K562 treated with DMSO at 1 percent for 12 hours (cell line): ENCODE data around the gene CYP21A2. TPM values are rescaled to one million over a fixed set of nuclear protein-coding genes. Genes with fewer than 3 reads are reported as not detected.

Experiments used
- total RNA-seq: library from RNA; unstranded; fragments of 300-600 nt; gene quantifications from 2 replicates; pipeline ENCODE4 v1.2.3, GENCODE V29; 2022; ENCODE audit not compliant: insufficient read depth

The CYP21A2 gene
- 0.72 TPM in 1 of 2 replicates, not detected in the other for total RNA-seq

DNA sequence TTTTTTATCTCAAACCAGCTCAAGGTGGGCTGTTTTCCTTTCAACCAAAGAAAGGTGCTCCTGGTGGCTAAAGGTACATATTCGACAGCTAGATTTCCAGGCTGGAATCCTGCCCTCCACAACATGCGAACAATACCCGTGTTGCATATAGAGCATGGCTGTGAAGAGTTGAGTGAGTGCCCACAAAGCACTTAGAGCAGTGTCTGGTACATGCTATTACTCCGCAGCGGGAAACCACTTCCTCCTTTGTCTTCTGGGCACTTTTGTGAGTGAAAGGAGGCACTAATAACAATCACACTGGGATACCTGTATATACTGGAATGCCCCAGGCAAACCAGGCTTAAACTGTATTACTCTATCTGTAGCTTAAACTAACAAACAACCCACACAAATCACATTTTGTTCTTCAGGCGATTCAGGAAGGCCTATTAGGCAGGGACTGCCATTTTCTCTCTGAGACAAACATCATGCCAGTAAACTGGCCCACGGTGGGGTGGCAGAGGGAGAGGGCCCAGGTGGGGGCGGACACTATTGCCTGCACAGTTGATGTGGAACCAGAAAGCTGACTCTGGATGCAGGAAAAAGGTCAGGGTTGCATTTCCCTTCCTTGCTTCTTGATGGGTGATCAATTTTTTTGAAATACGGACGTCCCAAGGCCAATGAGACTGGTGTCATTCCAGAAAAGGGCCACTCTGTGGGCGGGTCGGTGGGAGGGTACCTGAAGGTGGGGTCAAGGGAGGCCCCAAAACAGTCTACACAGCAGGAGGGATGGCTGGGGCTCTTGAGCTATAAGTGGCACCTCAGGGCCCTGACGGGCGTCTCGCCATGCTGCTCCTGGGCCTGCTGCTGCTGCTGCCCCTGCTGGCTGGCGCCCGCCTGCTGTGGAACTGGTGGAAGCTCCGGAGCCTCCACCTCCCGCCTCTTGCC lies at the start of gene CYP21A2:
Gene CYP21A2 (plus strand): TSS at position 818 of the 927 bp plus-strand sequence. CDS start 8 bp downstream, at position 826.

DNA sequence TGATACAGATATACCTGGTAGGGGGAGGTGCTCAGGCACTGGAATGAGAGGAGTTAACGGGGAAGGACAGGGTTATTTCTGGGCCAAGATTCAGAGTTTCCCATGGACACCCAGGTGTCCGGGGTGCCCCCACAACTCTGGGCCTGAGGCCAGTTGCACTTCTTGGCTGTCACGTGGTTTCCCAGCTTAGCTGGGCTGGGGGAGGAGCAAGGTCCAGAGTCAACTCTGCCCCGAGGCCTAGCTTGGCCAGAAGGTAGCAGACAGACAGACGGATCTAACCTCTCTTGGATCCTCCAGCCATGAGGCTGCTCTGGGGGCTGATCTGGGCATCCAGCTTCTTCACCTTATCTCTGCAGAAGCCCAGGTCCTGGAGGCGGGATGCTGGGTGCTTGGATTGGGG lies 23.7 kb upstream of the CYP21A2 start, which contains the start of gene C4B:
Gene C4B (plus strand): TSS at position 249 of the 400 bp plus-strand sequence. CDS start 51 bp downstream, at position 300.

Other genes with a start within 250 kb of the CYP21A2 start
- 86.3 and 98.8 TPM in 2 replicates for gene VARS1, start 242.7 kb upstream of the CYP21A2 start, total RNA-seq
- 150 and 173 TPM in 2 replicates for gene LSM2, start 231.4 kb upstream of the CYP21A2 start, total RNA-seq
- gene HSPA1L, start 223.1 kb upstream of the CYP21A2 start, total RNA-seq = 3.4 and 6.2 TPM in 2 replicates
- 632 and 775 TPM in 2 replicates for gene HSPA1A, start 222.9 kb upstream of the CYP21A2 start, total RNA-seq
- gene HSPA1B, start 210.7 kb upstream of the CYP21A2 start, total RNA-seq = 409 and 626 TPM in 2 replicates
- 218 and 311 TPM in 2 replicates for gene NEU1, start 175.6 kb upstream of the CYP21A2 start, total RNA-seq
- gene SLC44A4, start 159.4 kb upstream of the CYP21A2 start, total RNA-seq = 9.6 and 13.1 TPM in 2 replicates
- 62.9 and 90.8 TPM in 2 replicates for gene EHMT2, start 140.7 kb upstream of the CYP21A2 start, total RNA-seq
- gene ZBTB12, start 136.3 kb upstream of the CYP21A2 start, total RNA-seq = 3.8 and 4.7 TPM in 2 replicates
- 8.2 and 11.3 TPM in 2 replicates for gene C2, start 110.7 kb upstream of the CYP21A2 start, total RNA-seq
- gene CFB, start 92.3 kb upstream of the CYP21A2 start, total RNA-seq = 1.1 TPM in 1 of 2 replicates, not detected in the other
- 77.2 and 101 TPM in 2 replicates for gene NELFE, start 79.4 kb upstream of the CYP21A2 start, total RNA-seq
- 52.5 and 70.7 TPM in 2 replicates for gene SKIC2, start 79.2 kb upstream of the CYP21A2 start, total RNA-seq
- 16.1 and 31.2 TPM in 2 replicates for gene DXO, start 66.3 kb upstream of the CYP21A2 start, total RNA-seq
- 1.9 and 6.4 TPM in 2 replicates for gene C4A, start 56.4 kb upstream of the CYP21A2 start, total RNA-seq
- gene C4B, start 23.6 kb upstream of the CYP21A2 start, total RNA-seq = 3.6 and 5.9 TPM in 2 replicates
- 19.3 and 23.3 TPM in 2 replicates for gene TNXB, start 70.9 kb downstream of the CYP21A2 start, total RNA-seq
- 63.5 and 117 TPM in 2 replicates for gene ATF6B, start 89.8 kb downstream of the CYP21A2 start, total RNA-seq
- 21.4 and 31.3 TPM in 2 replicates for gene FKBPL, start 91.9 kb downstream of the CYP21A2 start, total RNA-seq
- gene PRRT1, start 113.5 kb downstream of the CYP21A2 start, total RNA-seq = 3.4 and 11.2 TPM in 2 replicates
- 31.6 and 41.3 TPM in 2 replicates for gene PPT2, start 115.7 kb downstream of the CYP21A2 start, total RNA-seq
- 9.4 and 17.1 TPM in 2 replicates for gene EGFL8, start 126.2 kb downstream of the CYP21A2 start, total RNA-seq
- 99.4 and 156 TPM in 2 replicates for gene AGPAT1, start 137.7 kb downstream of the CYP21A2 start, total RNA-seq
- gene RNF5, start 140.0 kb downstream of the CYP21A2 start, total RNA-seq = 263 and 302 TPM in 2 replicates
- 5.5 and 8.8 TPM in 2 replicates for gene AGER, start 145.8 kb downstream of the CYP21A2 start, total RNA-seq
- gene PBX2, start 151.8 kb downstream of the CYP21A2 start, total RNA-seq = 28.1 and 63.5 TPM in 2 replicates
- 48.7 and 51.1 TPM in 2 replicates for gene GPSM3, start 154.2 kb downstream of the CYP21A2 start, total RNA-seq
- 2.4 and 3.7 TPM in 2 replicates for gene NOTCH4, start 185.7 kb downstream of the CYP21A2 start, total RNA-seq